ENCODE measurements around the gene RAP1GAP. TPM values are rescaled to one million over a fixed set of nuclear protein-coding genes. Genes with fewer than 3 reads are reported as not detected.

The RAP1GAP gene
- total and polyA plus RNA-seq, 3 donors from 2014 or later: 7.4 to 8.4 (median 8.0) TPM

GRCh38 chr1:21572735-21573277 lies 96.4 kb downstream of the RAP1GAP start:
- no peak overlapping the region for H3K27ac ChIP-seq
- H3K4me3 ChIP-seq: no peak overlapping the region
- peaks cover 9% of the 10 kb centered on the region for H3K4me1 ChIP-seq
- intact Hi-C loops (cut with DNase I; ENCODE audit: low total_unique reads): no loop called here
- WGBS, 2 donors: 91 to 92% methylated on average over 13 of the region's 13 CpGs
- H3K9me3 ChIP-seq: no peaks in the 10 kb centered on the region
- no peaks in the 10 kb centered on the region for H3K36me3 ChIP-seq (ENCODE audit: low read depth, missing control alignments)
- no peak for DNase-seq
- no peaks in the 10 kb centered on the region for H3K27me3 ChIP-seq
- TF ChIP-seq CTCF (IDR thresholded peaks at IDR 0.05) (no peak), POLR2A (IDR thresholded peaks at IDR 0.05) (no peak)

GRCh38 chr1:21572221-21572620 lies 96.9 kb downstream of the RAP1GAP start:
- Histone ChIP-seq H3K36me3 (ENCODE audit: low read depth, missing control alignments) (no peaks in the 10 kb centered on the region), H3K4me3 (no peak overlapping the region), H3K27me3 (no peaks in the 10 kb centered on the region), H3K27ac (no peak overlapping the region), H3K9me3 (no peaks in the 10 kb centered on the region), H3K4me1 (peaks cover 9% of the 10 kb centered on the region)
- WGBS, 2 donors: 87 to 94% methylated on average over 5 to 6 of the region's 6 CpGs
- TF ChIP-seq POLR2A (IDR thresholded peaks at IDR 0.05) (no peak), CTCF (IDR thresholded peaks at IDR 0.05) (no peak)
- intact Hi-C loops (cut with DNase I; ENCODE audit: low total_unique reads): no loop called here
- no peak for DNase-seq

- Histone ChIP-seq H3K4me1 (peaks cover 9% of the 10 kb centered on the region), H3K4me3 (no peak overlapping the region), H3K36me3 (ENCODE audit: low read depth, missing control alignments) (no peaks in the 10 kb centered on the region), H3K9me3 (no peaks in the 10 kb centered on the region), H3K27ac (no peak overlapping the region), H3K27me3 (no peaks in the 10 kb centered on the region)
- TF ChIP-seq POLR2A (IDR thresholded peaks at IDR 0.05) (no peak), CTCF (IDR thresholded peaks at IDR 0.05) (no peak)
- no peak for DNase-seq
- 85 to 90% methylated on average over 3 to 4 of the region's 4 CpGs for WGBS, 2 donors
- intact Hi-C loops (cut with DNase I; ENCODE audit: low total_unique reads): no loop called here
Observed at GRCh38 chr1:21570885-21571284, 98.3 kb downstream of the RAP1GAP start.

- peaks cover 9% of the 10 kb centered on the region for H3K4me1 ChIP-seq
- no peaks in the 10 kb centered on the region for H3K27me3 ChIP-seq
- TF ChIP-seq POLR2A (IDR thresholded peaks at IDR 0.05) (no peak), CTCF (IDR thresholded peaks at IDR 0.05) (no peak)
- DNase-seq: no peak
- no peak overlapping the region for H3K27ac ChIP-seq
- H3K9me3 ChIP-seq: no peaks in the 10 kb centered on the region
- WGBS, 2 donors: 89 to 96% methylated on average over 4 to 5 of the region's 5 CpGs
- H3K4me3 ChIP-seq: no peak overlapping the region
- intact Hi-C loops (cut with DNase I; ENCODE audit: low total_unique reads): no loop called here
- H3K36me3 ChIP-seq (ENCODE audit: low read depth, missing control alignments): no peaks in the 10 kb centered on the region
Observed at GRCh38 chr1:21570528-21570875, 98.7 kb downstream of the RAP1GAP start.

GRCh38 chr1:21569820-21570527 lies 99.2 kb downstream of the RAP1GAP start:
- no peaks in the 10 kb centered on the region for H3K27me3 ChIP-seq
- no peak overlapping the region for H3K4me3 ChIP-seq
- no peaks in the 10 kb centered on the region for H3K9me3 ChIP-seq
- no peak overlapping the region for H3K27ac ChIP-seq
- intact Hi-C loops (cut with DNase I; ENCODE audit: low total_unique reads): no loop called here
- peaks cover 9% of the 10 kb centered on the region for H3K4me1 ChIP-seq
- no peak for TF ChIP-seq POLR2A (IDR thresholded peaks at IDR 0.05)
- no peak for TF ChIP-seq CTCF (IDR thresholded peaks at IDR 0.05)
- 79 to 96% methylated on average over 8 to 10 of the region's 10 CpGs for WGBS, 2 donors
- DNase-seq: no peak
- no peaks in the 10 kb centered on the region for H3K36me3 ChIP-seq (ENCODE audit: low read depth, missing control alignments)
